Stimulated activated CD4-positive, alpha-beta T cell treated with anti-CD3 and anti-CD28 coated beads, Interleukin-1b, Interleukin-23, amount 100 ng/mL, for 24 hours (primary cell): ENCODE measurements around the gene CREBBP.

Experiments used
- DNase-seq, 4 experiments: peaks; one replicate each; pipeline ENCODE4 v3.0.0-alpha.2; 2020; ENCODE audit warnings: low read depth in 4 of 4, low spot score in 1 of 4

CREBBP gene

DNA sequence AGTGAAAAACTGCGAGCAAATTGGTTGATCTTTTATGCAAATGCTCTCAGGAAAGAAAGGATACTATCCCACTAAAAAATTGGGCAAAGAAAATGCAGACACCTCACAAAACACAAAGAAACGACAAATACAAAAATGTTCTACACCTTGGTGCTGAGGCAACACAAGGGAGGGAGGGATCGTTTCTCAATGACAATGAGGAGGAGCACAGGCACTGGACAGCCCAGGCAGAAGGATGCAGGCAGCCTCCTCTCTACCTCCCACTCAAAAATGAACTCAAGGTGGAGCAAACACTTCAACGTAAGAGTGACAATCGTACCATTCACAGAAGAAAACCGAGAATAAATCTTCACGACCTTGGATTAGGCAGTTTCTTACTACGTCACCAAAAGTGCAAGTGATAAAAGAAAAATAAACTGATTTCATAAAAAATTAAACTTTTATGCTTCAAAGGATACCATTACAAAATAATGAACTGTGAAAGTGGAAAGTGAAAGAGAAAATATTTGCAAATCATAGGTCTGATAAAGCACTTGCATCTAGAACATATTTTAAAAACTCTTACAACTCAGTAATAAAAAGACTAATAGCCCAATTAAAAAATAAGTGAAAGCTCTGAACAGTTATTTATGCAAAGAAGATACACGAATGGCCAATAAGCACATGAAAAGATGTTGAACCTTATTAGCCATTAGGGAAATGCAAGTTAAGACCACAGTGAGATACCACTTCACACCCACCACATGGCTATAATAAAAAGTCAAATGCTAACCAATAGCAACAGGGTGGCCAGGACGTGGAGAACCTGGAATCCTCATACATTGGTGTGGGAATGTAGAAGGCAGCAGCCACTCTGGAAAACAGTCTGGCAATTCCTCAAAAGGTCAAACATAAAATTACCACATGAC lies 82.4 kb downstream of the CREBBP start:
- DNase-seq: no peak

GRCh38 chr16:3797473-3797872 lies 83.0 kb downstream of the CREBBP start:
- no peak for DNase-seq

DNA sequence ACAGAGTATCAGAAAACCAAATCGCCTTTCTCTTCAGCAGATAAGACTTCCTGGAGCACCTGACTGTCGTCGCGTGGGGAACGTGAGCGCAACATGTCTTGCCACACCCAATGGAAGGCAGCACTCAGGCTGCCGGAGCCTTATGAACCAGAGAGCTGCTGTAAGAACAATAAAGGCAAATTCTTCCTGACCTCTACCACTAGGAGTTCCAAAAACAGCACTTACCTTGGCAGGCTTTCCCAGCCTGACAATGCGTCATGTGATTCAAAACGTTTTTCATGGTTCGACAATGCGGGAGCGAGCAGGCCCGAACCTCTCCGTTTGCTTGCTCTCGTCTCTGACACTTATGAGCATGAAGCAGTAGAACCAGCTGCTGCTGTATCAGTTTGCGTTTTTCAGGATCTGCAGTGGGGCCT lies 87.3 kb downstream of the CREBBP start:
- no peak for DNase-seq

DNA sequence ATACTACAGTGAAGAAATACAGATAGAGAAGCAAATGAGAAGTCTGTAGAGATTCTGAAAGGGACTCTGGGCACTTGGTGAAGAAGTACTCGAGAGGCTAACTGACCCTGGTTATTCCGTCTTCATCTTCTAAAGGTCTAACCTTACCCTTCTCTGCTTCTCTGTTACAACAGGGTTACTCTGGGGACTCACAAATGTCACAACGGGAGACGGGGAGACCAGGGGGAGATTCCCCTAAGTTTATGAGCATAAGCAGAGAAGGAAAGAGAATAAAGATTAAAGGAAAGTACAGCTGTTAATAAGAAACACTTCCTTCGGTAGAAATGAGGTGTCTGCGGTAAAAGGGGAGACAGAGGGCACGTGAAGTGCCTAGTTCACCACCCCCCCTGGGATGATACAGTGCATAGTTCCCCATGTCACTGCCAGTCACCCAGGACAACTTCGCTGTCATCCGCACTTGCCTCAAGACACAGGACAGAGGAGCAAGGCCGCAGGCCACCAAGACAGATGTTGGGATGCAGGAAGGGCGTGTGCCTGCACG lies 88.0 kb downstream of the CREBBP start:
- DNase-seq: no peak

DNA sequence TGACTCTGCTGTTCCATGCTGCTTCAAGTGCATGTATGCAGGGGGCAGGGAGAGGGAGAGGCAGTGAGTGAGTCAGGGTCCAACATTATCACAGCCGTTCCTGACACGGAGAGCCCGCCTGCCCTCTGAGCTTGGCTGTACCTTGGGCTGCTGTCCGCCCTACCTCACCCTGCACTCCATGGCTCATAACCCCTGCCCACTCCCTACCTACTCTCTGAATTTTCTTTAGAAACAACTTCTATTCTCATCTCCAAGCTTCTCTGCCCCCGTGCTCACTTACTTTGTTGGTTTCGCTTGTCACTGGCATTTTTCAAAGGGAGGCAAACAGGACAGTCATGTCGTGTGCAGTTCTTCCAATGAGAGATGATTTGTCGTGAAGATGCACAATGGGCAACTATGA lies 88.8 kb downstream of the CREBBP start:
- DNase-seq: no peak

GRCh38 chr16:3789375-3790099 lies 91.0 kb downstream of the CREBBP start:
- DNase-seq: no peak

DNA sequence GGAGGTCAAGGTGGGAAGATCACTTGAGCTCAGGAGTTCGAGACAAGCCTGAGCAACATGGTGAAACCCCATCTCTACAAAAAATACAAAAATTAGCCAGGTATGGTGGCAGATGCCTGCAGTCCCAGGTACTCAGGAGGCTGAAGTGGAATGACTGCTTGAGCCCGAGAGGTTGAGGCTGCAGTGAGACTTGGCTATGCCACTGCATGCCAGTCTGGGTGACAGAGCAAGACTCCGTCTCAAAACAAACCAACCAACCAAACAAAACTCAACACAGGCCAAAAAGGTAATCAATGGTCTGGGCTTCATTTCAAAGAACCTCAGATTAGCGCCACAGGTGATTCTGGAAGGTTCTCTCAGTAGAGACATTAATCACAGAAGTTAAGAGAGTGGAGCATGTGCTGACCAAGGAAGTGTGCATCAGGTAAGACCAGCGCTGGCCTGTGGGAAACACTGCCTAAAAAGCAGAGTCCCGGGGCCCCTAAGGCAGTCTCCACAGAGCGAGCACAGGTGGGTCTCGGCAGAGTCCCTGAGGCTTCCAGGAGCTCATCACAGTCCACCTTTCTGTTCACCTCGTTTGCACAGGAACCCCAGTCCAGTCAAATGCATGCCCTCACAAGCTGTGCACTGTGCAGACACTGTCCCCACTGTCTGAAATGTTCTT lies 91.7 kb downstream of the CREBBP start:
- DNase-seq: no peak

DNA sequence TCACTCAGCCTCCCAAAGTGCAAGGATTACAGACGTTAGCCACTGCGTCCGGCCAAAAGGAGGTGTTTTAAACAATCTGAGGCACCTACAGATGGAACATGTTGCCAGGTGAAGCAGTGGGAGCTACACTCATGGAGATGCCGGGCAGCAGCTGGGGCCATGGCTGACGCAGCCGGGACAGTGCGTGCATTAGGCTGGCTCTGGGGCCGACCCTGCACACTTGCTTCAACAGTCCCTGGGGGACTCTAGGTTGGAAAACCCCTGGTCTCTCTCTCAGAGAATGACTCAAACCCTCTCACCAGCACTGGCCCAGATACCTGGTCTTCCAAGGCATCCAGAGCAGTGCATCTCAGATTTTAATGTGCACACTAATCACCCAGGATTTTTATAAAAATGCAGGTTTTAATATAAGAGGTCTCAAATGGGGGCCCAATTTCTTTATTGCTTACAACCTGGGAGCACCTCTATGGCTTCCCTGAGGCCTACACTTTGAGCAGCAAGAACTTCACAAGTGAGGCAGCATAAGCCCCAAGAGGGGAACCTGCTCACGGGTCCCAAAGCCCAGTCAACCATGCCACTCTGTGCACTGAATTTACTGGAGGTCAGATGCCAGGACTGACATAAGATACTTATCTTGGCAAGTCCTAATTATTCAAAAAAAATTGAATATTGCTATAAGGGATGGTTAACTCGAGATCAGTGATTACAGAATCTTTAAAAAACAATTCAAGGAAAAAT lies 92.4 kb downstream of the CREBBP start:
- DNase-seq: no peak

DNA sequence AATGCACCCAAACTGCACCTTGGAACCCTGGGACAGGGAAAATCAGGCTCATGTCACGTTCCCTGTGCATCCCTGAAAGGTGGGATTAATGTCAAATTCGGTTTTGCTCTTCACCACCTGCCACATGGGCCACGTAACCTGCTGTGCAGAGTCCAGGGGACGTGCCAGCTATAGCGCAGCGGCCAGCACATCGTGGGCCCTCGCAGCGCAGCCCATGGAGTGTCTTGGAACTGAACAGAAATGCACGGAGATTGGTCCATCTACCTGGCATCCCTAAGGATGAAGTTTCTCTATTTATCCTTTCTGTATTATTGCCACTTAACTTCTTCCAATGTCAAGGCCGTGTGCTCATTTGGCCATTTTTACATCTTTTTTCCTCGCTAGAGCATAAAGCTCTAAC lies 95.1 kb downstream of the CREBBP start:
- DNase-seq: no peak

DNA sequence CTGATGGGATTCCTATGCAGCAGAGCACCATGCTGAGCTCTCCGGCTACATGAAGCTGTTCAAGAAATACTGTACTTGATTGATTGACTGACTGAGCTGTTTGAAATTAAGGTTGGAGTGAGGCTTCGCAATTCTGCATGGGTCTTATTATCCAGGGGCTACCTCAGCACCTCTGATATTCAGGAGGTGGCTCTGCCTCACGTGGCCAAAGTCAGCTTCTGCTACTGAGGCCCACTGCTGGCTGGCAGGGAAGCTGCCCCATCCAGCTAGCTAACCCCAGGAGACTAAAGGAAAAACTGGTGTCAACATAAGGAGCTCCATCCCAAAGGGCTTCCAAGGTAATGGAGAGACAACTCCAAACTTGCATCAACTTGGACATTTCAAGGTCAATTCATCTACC lies 97.0 kb downstream of the CREBBP start:
- no peak for DNase-seq

GRCh38 chr16:3782566-3782965 lies 97.9 kb downstream of the CREBBP start:
- no peak for DNase-seq

DNA sequence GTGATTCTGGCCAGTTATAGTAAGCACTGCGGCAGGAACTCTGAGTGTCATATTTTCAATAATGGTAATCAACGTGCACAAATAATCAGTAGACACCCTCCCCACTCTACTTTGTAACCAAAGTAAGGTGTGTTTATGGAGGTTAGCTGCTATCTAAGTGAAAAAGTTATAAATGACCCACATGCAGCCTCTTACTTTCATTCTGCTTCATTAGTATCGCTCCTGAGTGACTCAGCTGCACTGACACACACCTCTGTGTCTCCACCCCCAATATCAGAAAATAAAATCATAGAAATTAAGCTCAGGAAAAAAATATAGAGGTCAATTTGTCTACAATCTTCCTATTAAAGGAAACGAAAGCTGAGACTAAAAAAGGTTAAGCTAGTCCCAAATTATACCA lies 99.1 kb downstream of the CREBBP start:
- DNase-seq: no peak

DNA sequence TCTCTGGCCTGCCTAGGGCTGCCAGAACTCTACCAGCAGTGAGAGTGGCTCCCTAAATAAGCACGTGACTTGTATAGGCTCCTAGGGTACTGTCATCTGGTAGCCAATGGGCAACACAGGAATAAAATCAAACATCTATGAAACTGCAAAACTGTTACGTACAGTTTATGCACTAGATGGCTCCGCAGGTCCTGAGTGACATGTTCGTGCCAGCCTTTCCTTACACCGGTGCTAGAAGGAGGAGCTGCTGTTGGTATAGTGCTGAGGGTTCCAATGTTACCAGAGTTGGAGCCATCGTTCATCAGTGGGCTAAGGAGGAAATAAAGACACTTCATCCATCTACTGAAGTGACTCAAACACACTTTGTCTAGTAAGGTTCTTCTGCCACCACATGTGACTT lies 99.9 kb downstream of the CREBBP start:
- no peak for DNase-seq

GRCh38 chr16:3776316-3776715 lies 104.2 kb downstream of the CREBBP start:
- no peak for DNase-seq

DNA sequence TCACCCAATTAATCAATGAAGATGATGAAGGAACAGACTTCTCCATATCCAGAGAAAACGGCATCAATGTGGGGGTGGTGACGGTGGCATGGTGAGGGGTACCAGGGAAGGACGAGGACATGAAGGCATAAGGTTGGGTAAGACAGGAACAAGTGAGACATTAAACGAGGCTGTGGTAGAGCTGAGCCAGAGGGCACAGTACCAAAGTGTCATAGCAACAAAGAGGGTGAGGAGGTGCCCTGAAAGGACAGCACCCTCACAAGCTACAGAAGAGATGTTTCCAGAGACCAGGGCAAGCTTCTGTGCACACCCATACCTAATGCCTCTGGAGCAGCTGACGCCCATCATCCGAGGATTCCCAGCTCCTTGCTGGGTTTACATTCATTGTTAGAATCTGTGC lies 105.7 kb downstream of the CREBBP start:
- DNase-seq: no peak

DNA sequence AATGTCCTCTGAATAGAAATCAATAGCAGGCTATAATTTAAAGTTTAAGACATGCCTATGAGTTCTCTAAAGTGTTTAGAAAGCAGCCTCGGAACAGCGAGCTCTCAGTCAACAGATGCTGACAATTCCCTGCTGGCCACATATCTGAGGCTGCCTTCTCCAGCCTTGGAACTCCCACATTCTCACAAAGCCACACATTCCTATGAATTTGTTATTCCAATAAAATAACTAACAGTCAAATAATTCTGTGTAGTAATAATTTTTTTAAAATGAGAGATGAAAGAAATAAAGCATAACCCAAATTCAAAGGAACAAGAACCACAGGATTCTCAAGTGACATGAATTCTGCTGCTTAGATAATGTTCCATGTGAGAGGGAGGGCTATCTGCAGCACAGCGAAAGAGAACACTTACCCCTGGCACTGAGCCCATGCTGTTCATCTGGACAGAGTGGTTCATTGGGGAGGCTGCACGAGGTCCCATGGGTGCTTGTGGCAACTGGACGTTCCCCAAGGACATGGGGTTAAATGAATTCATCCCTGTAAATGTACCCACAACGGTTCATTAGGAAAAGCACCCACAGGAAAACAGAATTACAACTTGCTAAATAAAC lies 106.3 kb downstream of the CREBBP start:
- no peak for DNase-seq

GRCh38 chr16:3773663-3774062 lies 106.8 kb downstream of the CREBBP start:
- DNase-seq: no peak

- no peak for DNase-seq
These were observed 109.0 kb downstream of the CREBBP start for GRCh38 chr16:3771513-3771912.

- DNase-seq: no peak
These were observed 110.0 kb downstream of the CREBBP start for GRCh38 chr16:3770530-3770929.

GRCh38 chr16:3769942-3770341 lies 110.6 kb downstream of the CREBBP start:
- no peak for DNase-seq

DNA sequence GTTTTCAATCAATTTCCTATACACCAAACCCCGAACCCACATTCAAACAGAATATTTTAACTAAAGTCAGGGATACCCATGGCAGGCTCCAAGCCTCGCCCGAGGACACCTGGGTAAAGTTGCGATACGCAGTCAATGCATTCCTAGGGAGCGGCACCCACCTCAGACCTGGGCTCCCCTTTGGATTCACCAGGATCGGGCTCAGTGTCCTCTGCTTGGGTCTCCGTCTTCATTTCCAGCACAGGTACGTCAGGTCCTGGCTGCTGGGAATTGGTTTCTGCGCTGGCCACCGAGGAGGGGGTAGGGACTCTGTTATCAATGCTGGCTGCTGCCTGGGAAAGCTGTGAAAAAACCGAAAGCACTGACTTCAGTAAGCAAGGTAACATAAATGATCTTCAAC lies 111.5 kb downstream of the CREBBP start:
- DNase-seq: no peak
